SK-N-SH treated with all-trans-retinoic acid at 6 μM for 48 hours (cell line): ENCODE data around the gene LYG2.

Experiments
- ATAC-seq: fragments of 200-7000 bp; cut with Tn5 transposase; 3 replicates; pipeline ENCODE4 v1.9.1; 2020; ENCODE audit warnings: mild to moderate bottlenecking, moderate library complexity
- ARNTL ChIP-seq: fragments of 450-650 bp; formaldehyde crosslinking; IDR thresholded peaks from 2 replicates; pipeline ENCODE4 v1.5.0; 2020; ENCODE audit warnings: low read depth, mild to moderate bottlenecking, moderate library complexity, borderline replicate concordance
- BACH2 ChIP-seq: fragments of 250-450 bp; sonication (Bioruptor Pico); IDR thresholded peaks from 2 replicates; pipeline ENCODE4 v1.9.0; 2021; ENCODE audit warnings: mild to moderate bottlenecking, borderline replicate concordance
- CSDC2 ChIP-seq: fragments of 250-450 bp; sonication (Bioruptor Pico); IDR thresholded peaks from 2 replicates; pipeline ENCODE4 v1.5.0; 2020; ENCODE audit warnings: mild to moderate bottlenecking, moderate library complexity
- ESRRG ChIP-seq: fragments of 250-450 bp; sonication (Bioruptor Pico); IDR thresholded peaks from 2 replicates; pipeline ENCODE4 v1.6.1; 2021; ENCODE audit warnings: mild to moderate bottlenecking
- GLIS3 ChIP-seq: fragments of 250-450 bp; sonication (Bioruptor Pico); IDR thresholded peaks from 2 replicates; pipeline ENCODE4 v1.5.0; 2020; ENCODE audit warnings: mild to moderate bottlenecking, moderate library complexity
- ISL1 ChIP-seq: fragments of 250-450 bp; sonication (Bioruptor Pico); IDR thresholded peaks from 2 replicates; pipeline ENCODE4 v2.1.2; 2022; ENCODE audit warnings: mild to moderate bottlenecking, moderate library complexity
- OSR1 ChIP-seq: fragments of 250-450 bp; sonication (Bioruptor Pico); IDR thresholded peaks from 2 replicates; pipeline ENCODE4 v1.8.0; 2022; ENCODE audit warnings: moderate library complexity, mild to moderate bottlenecking, inconsistent platforms
- PPARA ChIP-seq: fragments of 250-450 bp; sonication (Bioruptor Pico); IDR thresholded peaks from 2 replicates; pipeline ENCODE4 v1.5.0; 2020; ENCODE audit warnings: mild to moderate bottlenecking, borderline replicate concordance
- TCF4 ChIP-seq: fragments of 250-450 bp; sonication (Bioruptor Pico); IDR thresholded peaks from 2 replicates; pipeline ENCODE4 v1.8.0; 2021; ENCODE audit warnings: mild to moderate bottlenecking, moderate library complexity, borderline replicate concordance
- TOX ChIP-seq: fragments of 250-450 bp; sonication (Bioruptor Pico); IDR thresholded peaks from 2 replicates; pipeline ENCODE4 v1.8.0; 2021; ENCODE audit warnings: mild to moderate bottlenecking, moderate library complexity, borderline replicate concordance
- ZC3H10 ChIP-seq: fragments of 250-450 bp; sonication (Bioruptor Pico); IDR thresholded peaks from 2 replicates; pipeline ENCODE4 v1.5.1; 2021; ENCODE audit warnings: mild to moderate bottlenecking, moderate library complexity
- ZFP3 ChIP-seq: fragments of 250-450 bp; sonication (Bioruptor Pico); IDR thresholded peaks from 2 replicates; pipeline ENCODE4 v1.5.0; 2020; ENCODE audit warnings: mild to moderate bottlenecking, moderate library complexity
- ZFP30 ChIP-seq: fragments of 450-650 bp; formaldehyde crosslinking; IDR thresholded peaks from 2 replicates; pipeline ENCODE4 v1.5.0; 2022; ENCODE audit warnings: mild to moderate bottlenecking, moderate library complexity
- ZNF8 ChIP-seq: fragments of 450-650 bp; formaldehyde crosslinking; IDR thresholded peaks from 2 replicates; pipeline ENCODE4 v1.5.0; 2020; ENCODE audit warnings: mild to moderate bottlenecking, moderate library complexity
- TF ChIP-seq, protein P1 (sequence below): fragments of 250-450 bp; sonication (Bioruptor Pico); IDR thresholded peaks from 2 replicates; pipeline ENCODE4 v1.8.0; 2021; ENCODE audit warnings: low read depth, mild to moderate bottlenecking, moderate library complexity, borderline replicate concordance
- TF ChIP-seq, protein P2 (sequence below): fragments of 250-450 bp; sonication (Bioruptor Pico); IDR thresholded peaks from 2 replicates; pipeline ENCODE4 v1.5.1; 2020; ENCODE audit warnings: low read depth, mild to moderate bottlenecking, moderate library complexity
- TF ChIP-seq, protein P3 (sequence below): fragments of 250-450 bp; sonication (Bioruptor Pico); IDR thresholded peaks from 2 replicates; pipeline ENCODE4 v1.5.0; 2020; ENCODE audit warnings: mild to moderate bottlenecking, moderate library complexity
- TF ChIP-seq, protein P4 (sequence below): fragments of 250-450 bp; sonication (Bioruptor Pico); IDR thresholded peaks from 2 replicates; pipeline ENCODE4 v1.5.1; 2021; ENCODE audit warnings: mild to moderate bottlenecking, moderate library complexity

Gene LYG2

DNA sequence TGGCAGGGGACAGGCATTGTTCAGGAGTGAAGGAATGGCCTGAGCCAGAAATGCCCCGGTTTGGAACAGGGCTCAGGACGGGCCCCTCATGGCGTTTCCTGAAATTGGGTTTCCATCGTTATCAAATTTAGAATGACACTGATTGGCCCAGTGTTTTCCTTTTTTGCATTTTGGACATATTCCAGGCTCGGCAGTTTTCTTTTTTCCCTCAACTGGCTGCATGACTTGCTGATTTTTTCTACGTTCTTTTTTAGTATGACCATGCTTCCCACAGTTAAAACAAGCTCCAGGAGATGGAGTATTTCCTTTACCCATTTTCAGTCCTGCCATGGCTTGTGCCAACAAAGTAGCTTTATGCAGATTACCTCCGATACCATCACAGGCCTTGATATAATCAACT lies 20.4 kb upstream of the LYG2 start:
- TF ChIP-seq, protein P1, sequence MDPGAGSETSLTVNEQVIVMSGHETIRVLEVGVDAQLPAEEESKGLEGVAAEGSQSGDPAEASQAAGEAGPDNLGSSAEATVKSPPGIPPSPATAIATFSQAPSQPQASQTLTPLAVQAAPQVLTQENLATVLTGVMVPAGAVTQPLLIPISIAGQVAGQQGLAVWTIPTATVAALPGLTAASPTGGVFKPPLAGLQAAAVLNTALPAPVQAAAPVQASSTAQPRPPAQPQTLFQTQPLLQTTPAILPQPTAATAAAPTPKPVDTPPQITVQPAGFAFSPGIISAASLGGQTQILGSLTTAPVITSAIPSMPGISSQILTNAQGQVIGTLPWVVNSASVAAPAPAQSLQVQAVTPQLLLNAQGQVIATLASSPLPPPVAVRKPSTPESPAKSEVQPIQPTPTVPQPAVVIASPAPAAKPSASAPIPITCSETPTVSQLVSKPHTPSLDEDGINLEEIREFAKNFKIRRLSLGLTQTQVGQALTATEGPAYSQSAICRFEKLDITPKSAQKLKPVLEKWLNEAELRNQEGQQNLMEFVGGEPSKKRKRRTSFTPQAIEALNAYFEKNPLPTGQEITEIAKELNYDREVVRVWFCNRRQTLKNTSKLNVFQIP, result no peak
- no peak for TF ChIP-seq TCF4 (CRISPR knock-in tag)
- TF ChIP-seq, protein P2, sequence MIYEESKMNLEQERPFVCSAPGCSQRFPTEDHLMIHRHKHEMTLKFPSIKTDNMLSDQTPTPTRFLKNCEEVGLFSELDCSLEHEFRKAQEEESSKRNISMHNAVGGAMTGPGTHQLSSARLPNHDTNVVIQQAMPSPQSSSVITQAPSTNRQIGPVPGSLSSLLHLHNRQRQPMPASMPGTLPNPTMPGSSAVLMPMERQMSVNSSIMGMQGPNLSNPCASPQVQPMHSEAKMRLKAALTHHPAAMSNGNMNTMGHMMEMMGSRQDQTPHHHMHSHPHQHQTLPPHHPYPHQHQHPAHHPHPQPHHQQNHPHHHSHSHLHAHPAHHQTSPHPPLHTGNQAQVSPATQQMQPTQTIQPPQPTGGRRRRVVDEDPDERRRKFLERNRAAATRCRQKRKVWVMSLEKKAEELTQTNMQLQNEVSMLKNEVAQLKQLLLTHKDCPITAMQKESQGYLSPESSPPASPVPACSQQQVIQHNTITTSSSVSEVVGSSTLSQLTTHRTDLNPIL (CRISPR knock-in tag), result no peak
- no peak for TF ChIP-seq ZFP3 (CRISPR knock-in tag)
- ATAC-seq, result no peak

- TF ChIP-seq PPARA (CRISPR knock-in tag) (no peak), TOX (CRISPR knock-in tag) (no peak), ISL1 (CRISPR knock-in tag) (no peak), BACH2 (CRISPR knock-in tag) (no peak), ZNF8 (CRISPR knock-in tag) (no peak), OSR1 (CRISPR knock-in tag) (no peak)
- TF ChIP-seq, protein P3, sequence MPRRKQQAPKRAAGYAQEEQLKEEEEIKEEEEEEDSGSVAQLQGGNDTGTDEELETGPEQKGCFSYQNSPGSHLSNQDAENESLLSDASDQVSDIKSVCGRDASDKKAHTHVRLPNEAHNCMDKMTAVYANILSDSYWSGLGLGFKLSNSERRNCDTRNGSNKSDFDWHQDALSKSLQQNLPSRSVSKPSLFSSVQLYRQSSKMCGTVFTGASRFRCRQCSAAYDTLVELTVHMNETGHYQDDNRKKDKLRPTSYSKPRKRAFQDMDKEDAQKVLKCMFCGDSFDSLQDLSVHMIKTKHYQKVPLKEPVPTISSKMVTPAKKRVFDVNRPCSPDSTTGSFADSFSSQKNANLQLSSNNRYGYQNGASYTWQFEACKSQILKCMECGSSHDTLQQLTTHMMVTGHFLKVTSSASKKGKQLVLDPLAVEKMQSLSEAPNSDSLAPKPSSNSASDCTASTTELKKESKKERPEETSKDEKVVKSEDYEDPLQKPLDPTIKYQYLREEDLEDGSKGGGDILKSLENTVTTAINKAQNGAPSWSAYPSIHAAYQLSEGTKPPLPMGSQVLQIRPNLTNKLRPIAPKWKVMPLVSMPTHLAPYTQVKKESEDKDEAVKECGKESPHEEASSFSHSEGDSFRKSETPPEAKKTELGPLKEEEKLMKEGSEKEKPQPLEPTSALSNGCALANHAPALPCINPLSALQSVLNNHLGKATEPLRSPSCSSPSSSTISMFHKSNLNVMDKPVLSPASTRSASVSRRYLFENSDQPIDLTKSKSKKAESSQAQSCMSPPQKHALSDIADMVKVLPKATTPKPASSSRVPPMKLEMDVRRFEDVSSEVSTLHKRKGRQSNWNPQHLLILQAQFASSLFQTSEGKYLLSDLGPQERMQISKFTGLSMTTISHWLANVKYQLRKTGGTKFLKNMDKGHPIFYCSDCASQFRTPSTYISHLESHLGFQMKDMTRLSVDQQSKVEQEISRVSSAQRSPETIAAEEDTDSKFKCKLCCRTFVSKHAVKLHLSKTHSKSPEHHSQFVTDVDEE (CRISPR knock-in tag), result no peak
- TF ChIP-seq, protein P2 (CRISPR knock-in tag), result no peak
- TF ChIP-seq, protein P1, result no peak
- ATAC-seq, result no peak
Measured at GRCh38 chr2:99261242-99261641, 5.8 kb upstream of the LYG2 start.

GRCh38 chr2:99260184-99260583 lies 4.7 kb upstream of the LYG2 start:
- TF ChIP-seq ARNTL (CRISPR knock-in tag) (no peak), GLIS3 (CRISPR knock-in tag) (no peak), PPARA (CRISPR knock-in tag) (no peak), ISL1 (CRISPR knock-in tag) (no peak), ESRRG (CRISPR knock-in tag) (no peak), ZFP30 (CRISPR knock-in tag) (no peak), TCF4 (CRISPR knock-in tag) (no peak), ZFP3 (CRISPR knock-in tag) (no peak), CSDC2 (CRISPR knock-in tag) (no peak), OSR1 (CRISPR knock-in tag) (no peak), ZC3H10 (no peak), BACH2 (CRISPR knock-in tag) (no peak), TOX (CRISPR knock-in tag) (no peak)
- TF ChIP-seq, protein P2 (CRISPR knock-in tag), result no peak
- TF ChIP-seq, protein P4, sequence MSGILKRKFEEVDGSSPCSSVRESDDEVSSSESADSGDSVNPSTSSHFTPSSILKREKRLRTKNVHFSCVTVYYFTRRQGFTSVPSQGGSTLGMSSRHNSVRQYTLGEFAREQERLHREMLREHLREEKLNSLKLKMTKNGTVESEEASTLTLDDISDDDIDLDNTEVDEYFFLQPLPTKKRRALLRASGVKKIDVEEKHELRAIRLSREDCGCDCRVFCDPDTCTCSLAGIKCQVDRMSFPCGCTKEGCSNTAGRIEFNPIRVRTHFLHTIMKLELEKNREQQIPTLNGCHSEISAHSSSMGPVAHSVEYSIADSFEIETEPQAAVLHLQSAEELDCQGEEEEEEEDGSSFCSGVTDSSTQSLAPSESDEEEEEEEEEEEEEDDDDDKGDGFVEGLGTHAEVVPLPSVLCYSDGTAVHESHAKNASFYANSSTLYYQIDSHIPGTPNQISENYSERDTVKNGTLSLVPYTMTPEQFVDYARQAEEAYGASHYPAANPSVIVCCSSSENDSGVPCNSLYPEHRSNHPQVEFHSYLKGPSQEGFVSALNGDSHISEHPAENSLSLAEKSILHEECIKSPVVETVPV (CRISPR knock-in tag), result no peak
- TF ChIP-seq, all 23 proteins: peak for 0
- ATAC-seq, result no peak
